Mucosa of descending colon (tissue), 3 donors: ENCODE data around the gene SSTR5. TPM values are rescaled to one million over a fixed set of nuclear protein-coding genes. Genes with fewer than 3 reads are reported as not detected.

Source experiments
- ATAC-seq: fragments of 200-7000 bp; cut with Tn5 transposase; one replicate; pipeline ENCODE4 v1.9.1; 2020; ENCODE audit warnings: mild to moderate bottlenecking, moderate library complexity
- DNase-seq, 3 donors: peaks; one replicate each; pipeline ENCODE4 v3.0.0-alpha.2; 2020
- H3K36me3 ChIP-seq: fragments of 200-600 bp; one replicate; pipeline ENCODE4 v1.8.0; 2021; ENCODE audit warnings: low read depth, mild to moderate bottlenecking
- H3K4me1 ChIP-seq: fragments of 200-600 bp; one replicate; pipeline ENCODE4 v1.8.0; 2021; ENCODE audit warnings: low read depth, mild to moderate bottlenecking
- H3K4me3 ChIP-seq: fragments of 200-600 bp; one replicate; pipeline ENCODE4 v1.8.0; 2021; ENCODE audit warnings: mild to moderate bottlenecking
- H3K9me3 ChIP-seq: fragments of 200-600 bp; one replicate; pipeline ENCODE4 v1.8.0; 2021; ENCODE audit warnings: mild to moderate bottlenecking
- CTCF ChIP-seq: fragments of 200-600 bp; IDR thresholded peaks from one replicate; pipeline ENCODE4 v1.8.0; 2022; ENCODE audit warnings: antibody characterized with exemption, mild to moderate bottlenecking
- intact Hi-C, 2 donors: fragments of 100-400 bp; cut with DNase I in 1 of 2; cut with micrococcal nuclease in 1 of 2; formaldehyde crosslinking; loops; one replicate each; pipeline versions ENCODE4 v1.11.0 to v1.11.1; 2022; cut with DNase I, micrococcal nuclease
- total RNA-seq, 3 donors: library from RNA; stranded (reverse); fragmentation: NEBNext Ultra II Directional in 2 of 3; extraction: Animal tissue kit (Norgen Biotek cat#: 25700) in 2 of 3; gene quantifications; one replicate each; pipeline versions ENCODE4 v1.2.1 to v1.2.4, GENCODE V29; 2021 to 2023
- donor health status: DM: no; HTN: no; CAD: no; lungs with moderate emphysema.
- donor health status: DM: no; HTN: no; CAD: no.
- donor health status: DM: no; HTN: yes; CAD: no.

The SSTR5 gene
- total RNA-seq, 3 donors from 2014 or later, result not detected

GRCh38 chr16:1117176-1117900 is 44.8 kb downstream of the SSTR5 start:
- Histone ChIP-seq H3K4me1 (no peaks in the 10 kb centered on the region), H3K9me3 (no peaks in the 10 kb centered on the region), H3K36me3 (no peaks in the 10 kb centered on the region), H3K4me3 (no peak overlapping the region)
- intact Hi-C loops, result no loop called here
- no peak for TF ChIP-seq CTCF
- DNase-seq, result no peak
- ATAC-seq, result no peak

GRCh38 chr16:1117926-1118325 is 45.4 kb downstream of the SSTR5 start:
- no peak for DNase-seq
- intact Hi-C loops, result no loop called here
- H3K4me1 ChIP-seq, result no peaks in the 10 kb centered on the region
- no peaks in the 10 kb centered on the region for H3K9me3 ChIP-seq
- ATAC-seq, result no peak
- no peaks in the 10 kb centered on the region for H3K36me3 ChIP-seq
- no peak for TF ChIP-seq CTCF
- H3K4me3 ChIP-seq, result no peak overlapping the region

- intact Hi-C loops, result no loop called here
- no peak overlapping the region for H3K4me3 ChIP-seq
- TF ChIP-seq CTCF, result no peak
Measured at GRCh38 chr16:1119129-1119528, 46.6 kb downstream of the SSTR5 start.

GRCh38 chr16:1119766-1120576 is 47.4 kb downstream of the SSTR5 start:
- Histone ChIP-seq H3K4me1 (no peaks in the 10 kb centered on the region), H3K4me3 (no peak overlapping the region), H3K9me3 (no peaks in the 10 kb centered on the region), H3K36me3 (no peaks in the 10 kb centered on the region)
- intact Hi-C loops, result no loop called here
- no peak for ATAC-seq
- DNase-seq, result no peak
- no peak for TF ChIP-seq CTCF

More at GRCh38 chr16:1119129-1119528, 46.6 kb downstream of the SSTR5 start:
- Histone ChIP-seq H3K9me3 (no peaks in the 10 kb centered on the region), H3K4me1 (no peaks in the 10 kb centered on the region), H3K36me3 (no peaks in the 10 kb centered on the region)
- DNase-seq (no peak), ATAC-seq (no peak)

GRCh38 chr16:1120577-1120941 is 48.0 kb downstream of the SSTR5 start:
- DNase-seq (no peak), ATAC-seq (no peak)
- Histone ChIP-seq H3K36me3 (no peaks in the 10 kb centered on the region), H3K4me1 (no peaks in the 10 kb centered on the region), H3K4me3 (no peak overlapping the region), H3K9me3 (no peaks in the 10 kb centered on the region)
- intact Hi-C loops, result no loop called here
- no peak for TF ChIP-seq CTCF
